H9 (cell line): Measurements from ENCODE around the gene RPS21. TPM values are rescaled to one million over a fixed set of nuclear protein-coding genes. Genes with fewer than 3 reads are reported as not detected.

Source experiments
- DNase-seq: peaks from one replicate; pipeline ENCODE4 v3.0.0-alpha.2; 2017
- H2AFZ ChIP-seq: one replicate; pipeline ENCODE4 v1.6.1; 2013; ENCODE audit warnings: mild to moderate bottlenecking, low read length, control low read depth, moderate library complexity
- H2AK5ac ChIP-seq: 2 replicates; pipeline ENCODE4 v1.6.1; 2013; ENCODE audit warnings: low read length, control low read depth, mixed read lengths; ENCODE audit not compliant: insufficient read length
- H2BK120ac ChIP-seq: one replicate; pipeline ENCODE4 v1.6.1; 2013; ENCODE audit warnings: low read depth, mild to moderate bottlenecking, low read length, control low read depth, inconsistent platforms; ENCODE audit not compliant: poor library complexity, severe bottlenecking
- H2BK12ac ChIP-seq: 2 replicates; pipeline ENCODE4 v1.6.1; 2013; ENCODE audit warnings: low read length, control low read depth, mixed read lengths, low read depth; ENCODE audit not compliant: insufficient read length
- H2BK15ac ChIP-seq: 2 replicates; pipeline ENCODE4 v1.6.1; 2013; ENCODE audit warnings: low read depth, low read length, control low read depth
- H2BK20ac ChIP-seq: one replicate; pipeline ENCODE4 v1.6.1; 2013; ENCODE audit warnings: low read depth, mild to moderate bottlenecking, low read length, control low read depth, inconsistent platforms; ENCODE audit not compliant: poor library complexity, severe bottlenecking
- H2BK5ac ChIP-seq: 2 replicates; pipeline ENCODE4 v1.6.1; 2013; ENCODE audit warnings: low read length, control low read depth, mixed read lengths; ENCODE audit not compliant: insufficient read length
- H3K14ac ChIP-seq: 2 replicates; pipeline ENCODE4 v1.6.1; 2013; ENCODE audit warnings: low read length, control low read depth; ENCODE audit not compliant: insufficient read depth
- H3K18ac ChIP-seq: 2 replicates; pipeline ENCODE4 v1.6.1; 2013; ENCODE audit warnings: low read depth, mild to moderate bottlenecking, mixed read lengths, low read length, control low read depth; ENCODE audit not compliant: insufficient read length
- H3K23ac ChIP-seq: 2 replicates; pipeline ENCODE4 v1.6.1; 2013; ENCODE audit warnings: low read length, control low read depth, mixed read lengths, low read depth; ENCODE audit not compliant: insufficient read length
- H3K23me2 ChIP-seq: 2 replicates; pipeline ENCODE4 v1.6.1; 2013; ENCODE audit warnings: low read depth, mild to moderate bottlenecking, mixed read lengths, low read length, control low read depth; ENCODE audit not compliant: insufficient read length, poor library complexity, severe bottlenecking
- H3K27ac ChIP-seq: 2 replicates; pipeline ENCODE4 v1.5.1; 2013; ENCODE audit warnings: low read length, control low read depth, mixed read lengths, low read depth; ENCODE audit not compliant: insufficient read length
- H3K27me3 ChIP-seq: 2 replicates; pipeline ENCODE4 v1.6.1; 2013; ENCODE audit warnings: low read length, control low read depth, inconsistent platforms; ENCODE audit not compliant: insufficient read depth
- H3K4ac ChIP-seq: 2 replicates; pipeline ENCODE4 v1.6.1; 2013; ENCODE audit warnings: low read depth, mild to moderate bottlenecking, control low read depth, inconsistent platforms, low read length, moderate library complexity
- H3K4me1 ChIP-seq: 2 replicates; pipeline ENCODE4 v1.6.1; 2013; ENCODE audit warnings: low read length, control low read depth, inconsistent platforms; ENCODE audit not compliant: insufficient read depth
- H3K4me2 ChIP-seq: 2 replicates; pipeline ENCODE4 v1.6.1; 2013; ENCODE audit warnings: low read length, control low read depth, mixed read lengths; ENCODE audit not compliant: insufficient read length, insufficient read depth
- H3K56ac ChIP-seq: 2 replicates; pipeline ENCODE4 v1.6.1; 2013; ENCODE audit warnings: low read depth, mild to moderate bottlenecking, mixed read lengths, low read length, control low read depth; ENCODE audit not compliant: insufficient read length
- H3K79me1 ChIP-seq: 2 replicates; pipeline ENCODE4 v1.6.1; 2013; ENCODE audit warnings: low read depth, mild to moderate bottlenecking, moderate library complexity, low read length, control low read depth, inconsistent platforms; ENCODE audit not compliant: insufficient read depth, poor library complexity, severe bottlenecking
- H3K79me2 ChIP-seq: 2 replicates; pipeline ENCODE4 v1.6.1; 2013; ENCODE audit warnings: low read length, control low read depth, inconsistent platforms; ENCODE audit not compliant: insufficient read depth
- H3K9ac ChIP-seq: 2 replicates; pipeline ENCODE4 v1.6.1; 2013; ENCODE audit warnings: low read length, control low read depth, mixed read lengths; ENCODE audit not compliant: insufficient read length; ENCODE audit errors: extremely low read depth
- H3K9me3 ChIP-seq: one replicate; pipeline ENCODE4 v1.6.1; 2013; ENCODE audit warnings: low read depth, low read length, inconsistent platforms; ENCODE audit not compliant: control insufficient read depth
- H3T11ph ChIP-seq: one replicate; pipeline ENCODE4 v1.6.1; 2013; ENCODE audit warnings: mild to moderate bottlenecking, low read length, control low read depth, inconsistent platforms
- H4K20me1 ChIP-seq: one replicate; pipeline ENCODE4 v1.6.1; 2013; ENCODE audit not compliant: control insufficient read depth, insufficient read length, insufficient read depth
- H4K5ac ChIP-seq: 2 replicates; pipeline ENCODE4 v1.6.1; 2013; ENCODE audit warnings: low read depth, mild to moderate bottlenecking, mixed read lengths, low read length, control low read depth; ENCODE audit not compliant: insufficient read length
- H4K8ac ChIP-seq: replicated peaks from 2 replicates; pipeline ENCODE4 v1.6.1; 2013; ENCODE audit warnings: low read length, control low read depth, mixed read lengths, low read depth; ENCODE audit not compliant: insufficient read length
- H4K91ac ChIP-seq: 2 replicates; pipeline ENCODE4 v1.6.1; 2013; ENCODE audit warnings: low read depth, mild to moderate bottlenecking, moderate library complexity, mixed read lengths, low read length, control low read depth; ENCODE audit not compliant: insufficient read length
- H3K27ac Mint-ChIP-seq, 3 experiments: 2 replicates in 2 of 3; 3 replicates in 1 of 3; pipeline ENCODE4 v1.8.0; 2020 to 2021; ENCODE audit warnings: mixed read lengths in 3 of 3, mild to moderate bottlenecking in 1 of 3, moderate library complexity in 1 of 3
- H3K27me3 Mint-ChIP-seq: 2 replicates; pipeline ENCODE4 v1.8.0; 2021; ENCODE audit warnings: low read depth, mild to moderate bottlenecking, moderate library complexity, mixed read lengths
- H3K36me3 Mint-ChIP-seq, 3 experiments: 2 replicates in 2 of 3; 3 replicates in 1 of 3; pipeline ENCODE4 v1.8.0; 2020 to 2021; ENCODE audit warnings: low read depth in 3 of 3, mixed read lengths in 3 of 3; ENCODE audit not compliant: insufficient read depth in 1 of 3
- H3K4me1 Mint-ChIP-seq, 2 experiments: 2 replicates each; pipeline ENCODE4 v1.8.0; 2020; ENCODE audit warnings: mixed read lengths in 2 of 2
- H3K4me3 Mint-ChIP-seq, 2 experiments: 2 replicates in 1 of 2; 3 replicates in 1 of 2; pipeline ENCODE4 v1.8.0; 2020 to 2021; ENCODE audit warnings: mild to moderate bottlenecking in 2 of 2, mixed read lengths in 2 of 2, moderate library complexity in 1 of 2
- H3K9me3 Mint-ChIP-seq, 2 experiments: 2 replicates in 1 of 2; 3 replicates in 1 of 2; pipeline ENCODE4 v1.8.0; 2020; ENCODE audit warnings: mild to moderate bottlenecking in 2 of 2, mixed read lengths in 2 of 2, moderate library complexity in 1 of 2
- CTCF ChIP-seq: fragments of 200-600 bp; sonication (generic); conservative IDR thresholded peaks from 3 replicates; pipeline ENCODE4 v1.8.0; 2021; ENCODE audit warnings: antibody characterized with exemption, mild to moderate bottlenecking
- WGBS: extraction: QIAGEN DNeasy Blood & Tissue Kit; methylation state at CpG from one replicate; pipeline ENCODE4 v1.1.7; 2013; ENCODE audit warnings: missing lambda C conversion rate, low lambda C conversion rate, mixed read lengths; ENCODE audit not compliant: insufficient read length; ENCODE audit errors: extremely low coverage; 5-methylcytosine and 5-hydroxymethylcytosine counted together
- total RNA-seq: library from RNA; stranded (reverse); gene quantifications from 2 replicates; pipeline ENCODE4 v1.2.1, GENCODE V29; 2021

Gene RPS21
- total RNA-seq, 1 experiment from 2014 or later = 1,715 TPM

- no peak overlapping the region for H3K4me2 ChIP-seq
- no peak overlapping the region for H3K23ac ChIP-seq
Measured at GRCh38 chr20:62357681-62358080, 29.2 kb upstream of the RPS21 start.

More at GRCh38 chr20:62357681-62358080, 29.2 kb upstream of the RPS21 start:
- no peak overlapping the region for H2BK5ac ChIP-seq
- no peaks in the 10 kb centered on the region for H3K27me3 Mint-ChIP-seq
- H3K4ac ChIP-seq = no peak overlapping the region; the same call in 1 of the 2 replicates
- H3K27ac ChIP-seq = no peak overlapping the region
- H4K5ac ChIP-seq = no peak overlapping the region
- H4K91ac ChIP-seq = no peak overlapping the region
- no peaks in the 10 kb centered on the region for H3K9me3 ChIP-seq
- H3K36me3 Mint-ChIP-seq = peaks cover 0 to 5% (median 3%) of the 10 kb centered on the region in 3 experiments; a peak in 5 of 7 replicates
- no peak overlapping the region for H3K56ac ChIP-seq
- H3K4me1 Mint-ChIP-seq = peaks cover 24 to 45% of the 10 kb centered on the region in 2 experiments
- H3K27me3 ChIP-seq = no peaks in the 10 kb centered on the region
- no peak for DNase-seq
- H3K14ac ChIP-seq = no peak overlapping the region
- H3K4me1 ChIP-seq = no peaks in the 10 kb centered on the region; the same call in 1 of the 2 replicates
- H3K18ac ChIP-seq = no peak overlapping the region
- no peak overlapping the region for H2BK15ac ChIP-seq
- H3K79me1 ChIP-seq = peaks cover 5% of the 10 kb centered on the region
- peaks cover 4% of the 10 kb centered on the region; the same call in 1 of the 2 replicates for H3K79me2 ChIP-seq
- no peak overlapping the region for H2AFZ ChIP-seq
- no peak overlapping the region for H3K9ac ChIP-seq
- no peaks in the 10 kb centered on the region for H4K20me1 ChIP-seq
- H3T11ph ChIP-seq = no peak overlapping the region
- no peak overlapping the region for H3K4me3 Mint-ChIP-seq
- H2BK20ac ChIP-seq = no peak overlapping the region
- H2BK120ac ChIP-seq = no peak overlapping the region
- no CpG with 5 or more reads among the region's 7 CpGs for WGBS
- H3K27ac Mint-ChIP-seq = peak overlapping the region in 1 of 3 experiments; percentile 62; a peak in 2 of 7 replicates
- no peaks in the 10 kb centered on the region for H3K9me3 Mint-ChIP-seq
- H4K8ac ChIP-seq = no peak overlapping the region
- TF ChIP-seq CTCF = no peak
- H2AK5ac ChIP-seq = no peak overlapping the region
- peaks cover 3% of the 10 kb centered on the region for H3K23me2 ChIP-seq
- no peak overlapping the region for H2BK12ac ChIP-seq
